Heart left ventricle (tissue), 13 donors: ENCODE data around the gene CYTH4.

ENCODE experiments used
- POLR2A ChIP-seq, 2 donors: fragments of 450-650 bp; IDR thresholded peaks; one replicate each; pipeline ENCODE4 v1.6.1; 2017; ENCODE audit warnings: antibody characterized with exemption in 2 of 2, mild to moderate bottlenecking in 2 of 2, moderate library complexity in 2 of 2
- TF ChIP-seq, protein P1 (sequence below), 12 donors: fragments of 200-600 bp; sonication (generic) in 4 of 12; IDR thresholded peaks; one replicate each; pipeline versions ENCODE4 v1.5.0 to v1.8.0; 2018 to 2022; ENCODE audit warnings: antibody characterized with exemption in 12 of 12, mild to moderate bottlenecking in 5 of 12
- donor health status: ischemic (EF 13 %, LVEDD 7.1; RV severe dilation, severe dysfunction).
- donor health status: DM: no; HTN: yes; CAD: no.
- donor health status: DM: no; HTN: no; CAD: no.
- donor health status: ischemic (EF 25% LVEDD 6.9; RV normal size, moderate dysfunction).
- donor health status: ischemic (EF 25% LVEDD 5.7; RV mildly dilated, moderate dysfunction).
- donor health status: ischemic (EF 35%, LVEDD 5.7; RV mildly dilated, moderate dysfunction).
- donor health status: nonischemic (EF 11% LVEDD 7.7; RV severe dilation, severe dysfunction).
- donor health status: DM: yes; HTN: yes; CAD: no.
- donor health status: PGD.
- donor health status: ischemic (EF 29% LVEDD 5.4; RV normal size, mild dysfunction).
- donor health status: nonischemic (EF 23%, LVEDD 6.1; RV moderate dilation, normal function).

- TF ChIP-seq, protein P1, sequence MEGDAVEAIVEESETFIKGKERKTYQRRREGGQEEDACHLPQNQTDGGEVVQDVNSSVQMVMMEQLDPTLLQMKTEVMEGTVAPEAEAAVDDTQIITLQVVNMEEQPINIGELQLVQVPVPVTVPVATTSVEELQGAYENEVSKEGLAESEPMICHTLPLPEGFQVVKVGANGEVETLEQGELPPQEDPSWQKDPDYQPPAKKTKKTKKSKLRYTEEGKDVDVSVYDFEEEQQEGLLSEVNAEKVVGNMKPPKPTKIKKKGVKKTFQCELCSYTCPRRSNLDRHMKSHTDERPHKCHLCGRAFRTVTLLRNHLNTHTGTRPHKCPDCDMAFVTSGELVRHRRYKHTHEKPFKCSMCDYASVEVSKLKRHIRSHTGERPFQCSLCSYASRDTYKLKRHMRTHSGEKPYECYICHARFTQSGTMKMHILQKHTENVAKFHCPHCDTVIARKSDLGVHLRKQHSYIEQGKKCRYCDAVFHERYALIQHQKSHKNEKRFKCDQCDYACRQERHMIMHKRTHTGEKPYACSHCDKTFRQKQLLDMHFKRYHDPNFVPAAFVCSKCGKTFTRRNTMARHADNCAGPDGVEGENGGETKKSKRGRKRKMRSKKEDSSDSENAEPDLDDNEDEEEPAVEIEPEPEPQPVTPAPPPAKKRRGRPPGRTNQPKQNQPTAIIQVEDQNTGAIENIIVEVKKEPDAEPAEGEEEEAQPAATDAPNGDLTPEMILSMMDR (IDR thresholded peaks at IDR 0.05): no peak
- TF ChIP-seq POLR2A (IDR thresholded peaks at IDR 0.05): no peak
These were observed 34.1 kb downstream of the CYTH4 start for GRCh38 chr22:37316405-37316804.
